Gastroesophageal sphincter (tissue), 4 donors: ENCODE data around the gene C2orf76. TPM values are rescaled to one million over a fixed set of nuclear protein-coding genes. Genes with fewer than 3 reads are reported as not detected.

Source experiments
- ATAC-seq: fragments of 150-250 bp; one replicate; pipeline ENCODE4 v1.9.1; 2016; ENCODE audit warnings: mild to moderate bottlenecking, moderate library complexity
- H3K27ac ChIP-seq, 4 donors: fragments of 200-600 bp; sonication (generic) in 3 of 4; 1 replicate in 3 of 4; 2 replicates in 1 of 4; pipeline ENCODE4 v1.5.1; 2016 to 2019
- H3K27me3 ChIP-seq: fragments of 200-600 bp; sonication (generic); one replicate; pipeline ENCODE4 v1.5.1; 2019
- H3K36me3 ChIP-seq, 2 donors: fragments of 200-600 bp; sonication (generic); one replicate each; pipeline ENCODE4 v1.5.1; 2019; ENCODE audit warnings: control low read depth in 1 of 2
- H3K4me1 ChIP-seq, 3 donors: fragments of 200-600 bp; sonication (generic); 1 replicate in 2 of 3; 2 replicates in 1 of 3; pipeline ENCODE4 v1.5.1; 2016 to 2019; ENCODE audit warnings: control low read depth in 2 of 3
- H3K4me3 ChIP-seq, 2 donors: fragments of 200-600 bp; sonication (generic); one replicate each; pipeline ENCODE4 v1.5.1; 2019; ENCODE audit warnings: mild to moderate bottlenecking in 1 of 2, moderate library complexity in 1 of 2
- H3K9me3 ChIP-seq, 3 donors: fragments of 200-600 bp; sonication (generic); one replicate each; pipeline ENCODE4 v1.5.1; 2017 to 2019; ENCODE audit warnings: control low read depth in 2 of 3
- CTCF ChIP-seq, 4 experiments: fragments of 200-600 bp in 2 of 4; fragments of 450-650 bp in 2 of 4; sonication (generic) in 1 of 4; IDR thresholded peaks; one replicate each; pipeline ENCODE4 v1.5.1; 2017 to 2019; ENCODE audit warnings: antibody characterized with exemption in 4 of 4, mild to moderate bottlenecking in 2 of 4, moderate library complexity in 2 of 4
- EP300 ChIP-seq: sonication (generic); formaldehyde crosslinking; IDR thresholded peaks from one replicate; pipeline ENCODE4 v1.6.1; 2017; ENCODE audit warnings: antibody characterized with exemption, mild to moderate bottlenecking
- POLR2A ChIP-seq, 2 donors: fragments of 450-650 bp; IDR thresholded peaks; one replicate each; pipeline ENCODE4 v1.6.1; 2017; ENCODE audit warnings: antibody characterized with exemption in 2 of 2, mild to moderate bottlenecking in 2 of 2, moderate library complexity in 1 of 2
- POLR2AphosphoS5 ChIP-seq: sonication (generic); formaldehyde crosslinking; IDR thresholded peaks from one replicate; pipeline ENCODE4 v1.6.1; 2017; ENCODE audit warnings: antibody characterized with exemption
- WGBS, 2 donors: methylation state at CpG; one replicate each; pipeline ENCODE4 v1.1.5; 2018; ENCODE audit warnings: low coverage in 1 of 2; 5-methylcytosine and 5-hydroxymethylcytosine counted together
- total RNA-seq, 4 donors: library from RNA; depleted of rRNA; stranded (reverse); fragments of >200 nt; gene quantifications; one replicate each; pipeline ENCODE4 v1.1.0, GENCODE V29; 2016

The C2orf76 gene
- total RNA-seq, 4 donors from 2014 or later, result 9.2 to 17.3 (median 11.9) TPM

DNA sequence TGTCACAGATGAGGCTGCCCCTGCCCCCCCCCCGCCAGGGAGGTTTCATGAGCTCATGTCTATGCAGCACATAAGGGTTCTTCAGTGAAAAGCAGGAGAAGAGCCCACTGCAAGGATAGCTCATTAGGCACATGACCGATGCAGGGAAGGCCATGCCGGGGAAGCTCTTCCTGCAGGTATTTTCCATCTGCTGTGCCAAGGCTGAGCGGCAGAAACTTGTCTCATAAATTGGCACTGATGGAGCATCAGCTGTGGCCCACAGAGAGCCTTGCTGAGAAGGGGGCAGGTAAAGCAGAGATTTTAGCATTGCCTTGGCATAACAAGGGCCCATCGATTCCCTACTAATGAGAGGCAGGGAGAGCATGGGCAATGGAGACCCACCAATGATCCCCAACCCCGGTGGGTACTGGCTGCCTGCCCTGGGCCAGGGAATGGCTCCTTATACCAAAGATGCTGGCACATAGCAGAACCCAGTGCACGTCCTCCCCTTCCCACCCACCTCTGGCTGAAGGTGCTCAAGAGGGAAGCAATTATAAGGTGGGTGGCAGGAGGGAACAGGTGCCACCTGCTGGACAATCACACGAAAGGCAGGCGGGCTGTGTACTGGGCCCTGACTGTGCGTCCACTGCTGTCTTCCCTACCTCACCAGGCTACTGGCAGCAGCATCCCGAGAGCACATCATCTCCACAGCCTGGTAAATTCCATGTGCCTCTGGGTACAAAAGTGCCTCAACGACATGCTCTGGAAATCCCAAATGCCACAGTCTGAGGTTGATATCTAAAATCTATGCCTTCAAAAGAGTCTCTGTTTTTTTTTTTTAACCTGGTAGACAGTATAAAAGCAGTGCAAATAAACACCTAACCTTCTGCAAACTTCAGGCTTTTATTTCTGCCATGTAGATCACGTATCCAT lies 101.6 kb downstream of the C2orf76 start:
- H3K9me3 ChIP-seq, result no peaks in the 10 kb centered on the region
- peaks cover 0 to 16% of the 10 kb centered on the region in 2 donors for H3K36me3 ChIP-seq
- H3K4me1 ChIP-seq, result no peaks in the 10 kb centered on the region
- no peak overlapping the region for H3K27ac ChIP-seq
- TF ChIP-seq CTCF (IDR thresholded peaks at IDR 0.05) (peak in 3 of 4 experiments; percentile 38 to 72 (median 57)), POLR2A (IDR thresholded peaks at IDR 0.05) (no peak)
- H3K27me3 ChIP-seq, result no peaks in the 10 kb centered on the region
- 30 to 50% methylated on average over 3 to 6 of the region's 13 CpGs for WGBS, 2 donors
- ATAC-seq, result no peak
- no peak overlapping the region for H3K4me3 ChIP-seq

DNA sequence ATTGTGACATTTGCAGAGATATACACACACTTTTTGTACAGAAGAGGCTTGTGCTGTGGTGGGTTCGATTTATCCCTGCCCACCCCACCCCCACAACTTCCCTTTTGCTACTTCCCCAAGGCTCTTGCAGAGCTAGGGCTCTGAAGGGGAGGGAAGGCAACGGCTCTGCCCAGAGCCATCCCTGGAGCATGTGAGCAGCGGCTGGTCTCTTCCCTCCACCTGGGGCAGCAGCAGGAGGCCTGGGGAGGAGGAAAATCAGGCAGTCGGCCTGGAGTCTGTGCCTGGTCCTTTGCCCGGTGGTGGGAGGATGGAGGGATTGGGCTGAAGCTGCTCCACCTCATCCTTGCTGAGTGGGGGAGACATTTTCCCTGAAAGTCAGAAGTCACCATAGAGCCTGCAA lies 103.0 kb downstream of the C2orf76 start:
- no peaks in the 10 kb centered on the region for H3K9me3 ChIP-seq

DNA sequence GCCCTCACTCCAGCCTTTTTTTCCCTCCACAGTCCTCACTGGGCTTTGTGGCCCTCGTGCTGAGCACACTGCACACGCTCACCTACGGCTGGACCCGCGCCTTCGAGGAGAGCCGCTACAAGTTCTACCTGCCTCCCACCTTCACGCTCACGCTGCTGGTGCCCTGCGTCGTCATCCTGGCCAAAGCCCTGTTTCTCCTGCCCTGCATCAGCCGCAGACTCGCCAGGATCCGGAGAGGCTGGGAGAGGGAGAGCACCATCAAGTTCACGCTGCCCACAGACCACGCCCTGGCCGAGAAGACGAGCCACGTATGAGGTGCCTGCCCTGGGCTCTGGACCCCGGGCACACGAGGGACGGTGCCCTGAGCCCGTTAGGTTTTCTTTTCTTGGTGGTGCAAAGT lies 103.6 kb downstream of the C2orf76 start:
- ATAC-seq, result no peak
- WGBS, 2 donors, result 92% methylated on average over 18 of the region's 23 CpGs; no CpG with 5 or more reads in 1 of the 2 donors

More for the DNA sequence above, 103.0 kb downstream of the C2orf76 start:
- no peak overlapping the region for H3K27ac ChIP-seq
- no peaks in the 10 kb centered on the region for H3K4me1 ChIP-seq
- WGBS, 2 donors, result 38 to 71% methylated on average over 1 of the region's 5 CpGs
- H3K36me3 ChIP-seq, result peaks cover 0 to 16% of the 10 kb centered on the region in 2 donors
- H3K27me3 ChIP-seq, result no peaks in the 10 kb centered on the region
- no peak overlapping the region for H3K4me3 ChIP-seq
- TF ChIP-seq POLR2AphosphoS5, result no peak
- no peak for TF ChIP-seq POLR2A (IDR thresholded peaks at IDR 0.05)
- TF ChIP-seq CTCF (IDR thresholded peaks at IDR 0.05), result no peak
- TF ChIP-seq EP300, result no peak
- ATAC-seq, result no peak

GRCh38 chr2:119261493-119262225 lies 105.0 kb downstream of the C2orf76 start:
- TF ChIP-seq POLR2A (IDR thresholded peaks at IDR 0.05) (no peak), POLR2AphosphoS5 (no peak), EP300 (no peak), CTCF (IDR thresholded peaks at IDR 0.05) (no peak)
- H3K36me3 ChIP-seq, result peaks cover 0 to 21% of the 10 kb centered on the region in 2 donors
- no peaks in the 10 kb centered on the region for H3K4me1 ChIP-seq
- no peaks in the 10 kb centered on the region for H3K9me3 ChIP-seq
- ATAC-seq, result no peak
- no peak overlapping the region for H3K4me3 ChIP-seq
- no peaks in the 10 kb centered on the region for H3K27me3 ChIP-seq
- WGBS, 2 donors, result 84 to 100% methylated on average over 4 to 13 of the region's 17 CpGs
- H3K27ac ChIP-seq, result no peak overlapping the region

More for the DNA sequence above, 103.6 kb downstream of the C2orf76 start:
- H3K4me3 ChIP-seq, result no peak overlapping the region
- no peaks in the 10 kb centered on the region for H3K9me3 ChIP-seq
- H3K4me1 ChIP-seq, result no peaks in the 10 kb centered on the region
- H3K36me3 ChIP-seq, result peaks cover 0 to 16% of the 10 kb centered on the region in 2 donors
- H3K27me3 ChIP-seq, result no peaks in the 10 kb centered on the region
- no peak for TF ChIP-seq POLR2A (IDR thresholded peaks at IDR 0.05)
- TF ChIP-seq POLR2AphosphoS5, result no peak
- no peak overlapping the region for H3K27ac ChIP-seq

- 43 to 50% methylated on average over 6 to 11 of the region's 11 CpGs for WGBS, 2 donors
Observed at GRCh38 chr2:119260646-119261492, 105.8 kb downstream of the C2orf76 start.

More at GRCh38 chr2:119260646-119261492, 105.8 kb downstream of the C2orf76 start:
- Histone ChIP-seq H3K4me3 (no peak overlapping the region), H3K36me3 (peaks cover 0 to 21% of the 10 kb centered on the region in 2 donors), H3K27me3 (no peaks in the 10 kb centered on the region), H3K9me3 (no peaks in the 10 kb centered on the region), H3K27ac (no peak overlapping the region), H3K4me1 (no peaks in the 10 kb centered on the region)
- ATAC-seq, result no peak
- no peak for TF ChIP-seq EP300
- no peak for TF ChIP-seq POLR2A (IDR thresholded peaks at IDR 0.05)
- TF ChIP-seq POLR2AphosphoS5, result no peak
- TF ChIP-seq CTCF (IDR thresholded peaks at IDR 0.05), result no peak
